Muscle layer of duodenum (tissue), 2 donors: ENCODE data around the gene FAM221A.
"Not testable (repeated sequence)": the region's sequence is repeated elsewhere in the genome, so short reads cannot be mapped to it uniquely, and the experiment has no call there.

Experiments
- H3K27ac ChIP-seq: one replicate; pipeline ENCODE4 v1.7.0; 2013; ENCODE audit warnings: mild to moderate bottlenecking, low read length
- H3K27me3 ChIP-seq: one replicate; pipeline ENCODE4 v1.7.0; 2013; ENCODE audit warnings: low read depth, mild to moderate bottlenecking, control low read depth, low read length
- H3K36me3 ChIP-seq, 2 donors: one replicate each; pipeline ENCODE4 v1.7.0; 2013; ENCODE audit warnings: low read length in 2 of 2, control low read depth in 1 of 2, mild to moderate bottlenecking in 1 of 2; ENCODE audit not compliant: insufficient read depth in 2 of 2, control insufficient read depth in 1 of 2
- H3K4me1 ChIP-seq, 2 donors: one replicate each; pipeline ENCODE4 v1.7.0; 2013; ENCODE audit warnings: low read length in 2 of 2, mild to moderate bottlenecking in 2 of 2, control low read depth in 1 of 2, moderate library complexity in 1 of 2; ENCODE audit not compliant: insufficient read depth in 2 of 2, control insufficient read depth in 1 of 2
- H3K4me3 ChIP-seq, 2 donors: one replicate each; pipeline ENCODE4 v1.7.0; 2013; ENCODE audit warnings: low read length in 2 of 2, low read depth in 1 of 2, mild to moderate bottlenecking in 1 of 2
- H3K9me3 ChIP-seq, 2 donors: one replicate each; pipeline ENCODE4 v1.7.0; 2013; ENCODE audit warnings: low read length in 2 of 2, control low read depth in 1 of 2, mild to moderate bottlenecking in 1 of 2; ENCODE audit not compliant: control insufficient read depth in 1 of 2
- donor health status: healthy.

FAM221A gene

DNA sequence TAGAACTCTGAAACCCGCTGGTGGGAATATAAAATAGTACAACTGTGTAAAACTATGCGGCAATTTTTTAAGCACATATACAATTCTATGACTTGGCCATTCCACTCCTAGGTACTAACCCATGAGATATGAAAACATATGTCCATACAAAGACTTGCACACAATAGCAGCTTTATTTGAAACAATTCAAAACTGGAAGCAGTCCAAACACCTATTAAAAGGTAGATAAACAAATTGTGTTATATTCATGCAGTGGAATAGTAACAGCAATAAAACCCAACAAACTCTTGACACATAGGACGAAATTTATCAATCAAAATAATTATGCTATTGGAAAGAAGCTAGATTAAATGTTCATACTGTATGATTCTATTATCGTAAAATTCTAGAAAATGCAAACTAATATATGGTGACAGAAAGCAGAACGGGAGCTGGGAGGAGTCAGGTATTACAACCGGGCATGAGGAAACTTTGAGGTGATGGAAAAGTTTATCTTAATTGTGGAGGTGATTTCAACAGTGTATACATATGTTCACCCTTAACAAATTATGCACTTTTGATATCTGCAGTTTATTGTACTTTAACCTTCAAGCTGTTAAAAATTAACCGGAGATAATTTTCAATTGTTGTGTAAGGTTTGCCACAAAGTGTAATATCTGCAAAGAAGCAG lies 29.2 kb downstream of the FAM221A start:
- Histone ChIP-seq H3K36me3 (peaks cover 12 to 16% of the 10 kb centered on the region in 2 donors), H3K4me3 (no peak overlapping the region), H3K4me1 (no peaks in the 10 kb centered on the region), H3K27ac (peak overlapping the region; percentile 57), H3K9me3 (peaks cover 10 to 21% of the 10 kb centered on the region in 2 donors), H3K27me3 (no peaks in the 10 kb centered on the region)

DNA sequence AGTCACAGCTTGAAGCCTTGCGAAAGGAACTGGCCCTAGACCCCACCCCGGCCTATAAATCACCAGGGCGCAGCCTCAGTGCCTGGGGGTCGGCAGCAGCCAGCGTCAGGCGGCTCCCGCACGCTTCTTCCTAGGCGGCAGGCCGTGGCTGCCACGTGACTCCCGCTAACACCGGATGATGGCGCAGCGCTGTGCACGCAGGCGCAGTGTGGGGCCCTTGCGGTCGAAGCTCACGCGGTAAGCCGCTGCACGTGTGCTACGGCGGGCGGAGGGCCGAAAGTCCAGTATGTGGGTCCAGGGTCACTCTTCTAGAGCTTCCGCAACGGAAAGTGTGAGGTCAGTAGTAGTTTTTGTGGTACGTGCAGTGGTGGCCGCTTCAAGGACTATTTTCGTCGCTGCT lies 30.0 kb downstream of the FAM221A start, which contains the start of gene STK31:
Gene STK31, plus strand, starts transcription at position 220 of the 400 bp plus-strand sequence. Its CDS starts 67 bp downstream, at position 287.
- Histone ChIP-seq H3K36me3 (peaks cover 6 to 10% of the 10 kb centered on the region in 2 donors), H3K4me1 (no peaks in the 10 kb centered on the region), H3K9me3 (peaks cover 7 to 19% of the 10 kb centered on the region in 2 donors), H3K27me3 (no peaks in the 10 kb centered on the region), H3K4me3 (no peak within 1 kb of the TSS), H3K27ac (peak within 1 kb of the TSS; percentile 57)

DNA sequence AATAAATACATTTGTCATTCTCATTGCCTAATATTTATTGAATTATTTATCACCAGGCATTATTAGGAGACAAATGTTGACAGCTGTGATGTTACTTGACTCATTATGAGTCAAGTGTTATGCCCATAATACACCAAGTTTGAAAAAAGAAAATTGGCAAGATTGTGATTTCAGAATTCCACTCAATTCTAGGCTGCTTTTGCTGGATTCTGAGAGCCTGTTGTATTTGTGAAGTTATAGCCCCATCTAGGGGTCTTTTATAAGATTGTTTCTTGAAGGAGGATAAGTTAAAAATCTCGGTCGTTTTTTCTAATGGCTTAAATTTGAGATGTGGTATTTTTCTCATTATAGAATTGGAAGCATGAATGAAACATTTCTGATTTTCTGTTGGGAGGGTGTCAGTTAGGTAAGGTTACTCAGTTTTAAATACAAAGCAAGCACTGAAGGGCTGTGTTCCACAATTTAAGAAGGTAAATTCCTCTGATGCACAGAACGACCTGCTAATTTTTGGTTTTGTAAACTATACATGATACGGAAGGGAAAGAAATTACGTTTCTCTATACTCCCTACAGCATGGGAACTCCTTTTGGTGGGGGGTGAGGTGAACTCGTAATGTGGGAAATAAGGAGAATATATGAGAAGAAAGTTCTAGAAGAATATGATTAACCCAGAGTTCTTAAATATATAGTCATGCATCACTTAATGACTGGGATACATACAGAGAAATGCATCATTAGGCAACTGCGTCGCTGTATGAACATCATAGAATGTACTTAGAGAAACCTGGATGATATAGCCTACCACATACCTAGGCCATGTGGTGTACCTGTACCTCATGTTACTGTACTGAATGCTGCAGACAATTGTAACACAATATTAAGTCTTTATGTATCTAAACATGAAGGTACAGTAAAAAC lies 32.6 kb downstream of the FAM221A start:
- Histone ChIP-seq H3K4me1 (no peaks in the 10 kb centered on the region), H3K36me3 (no peaks in the 10 kb centered on the region), H3K9me3 (no peaks in the 10 kb centered on the region), H3K27me3 (no peaks in the 10 kb centered on the region), H3K4me3 (no peak overlapping the region), H3K27ac (no peak overlapping the region)

DNA sequence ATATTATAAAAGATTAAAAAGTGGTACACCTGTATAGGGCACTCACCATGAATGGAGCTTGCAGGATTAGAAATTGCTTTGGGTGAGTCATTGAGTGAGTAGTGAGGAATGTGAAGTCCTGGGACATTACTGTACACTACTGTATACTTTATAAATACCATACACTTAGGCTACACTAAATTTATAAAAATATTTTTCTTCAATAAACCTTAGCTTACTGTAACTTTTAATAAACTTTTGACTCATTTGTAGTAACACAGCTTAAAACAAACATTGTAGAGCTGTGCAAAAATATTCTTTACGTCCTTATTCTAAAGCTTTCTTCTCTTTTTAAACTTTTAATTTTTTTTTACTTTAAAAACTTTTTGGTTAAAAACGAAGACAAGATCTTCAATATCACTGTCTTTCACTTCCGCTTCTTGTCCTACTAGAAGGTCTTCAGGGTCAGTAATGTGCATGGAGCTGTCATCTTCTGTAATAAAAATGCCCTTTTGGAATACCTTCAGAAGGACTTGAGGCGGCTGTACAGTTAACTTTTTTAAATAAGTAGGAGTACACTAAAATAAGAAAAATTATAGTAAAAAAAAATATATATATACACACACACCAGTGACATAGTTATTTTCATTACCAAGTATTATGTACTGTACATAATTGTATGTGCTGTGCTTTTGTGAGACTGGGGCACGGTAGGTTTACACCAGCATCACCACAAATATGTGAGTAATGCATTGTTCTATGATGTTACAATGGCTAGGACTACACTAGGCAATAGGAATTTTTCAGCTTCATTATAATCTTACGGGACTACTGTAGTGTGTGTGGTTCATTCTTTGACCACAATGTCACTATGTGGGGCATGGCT lies 33.5 kb downstream of the FAM221A start:
- H3K36me3 ChIP-seq, result no peaks in the 10 kb centered on the region
- no peaks in the 10 kb centered on the region for H3K4me1 ChIP-seq
- no peak overlapping the region for H3K27ac ChIP-seq
- H3K27me3 ChIP-seq, result no peaks in the 10 kb centered on the region
- H3K9me3 ChIP-seq, result no peaks in the 10 kb centered on the region
- H3K4me3 ChIP-seq, result no peak overlapping the region

DNA sequence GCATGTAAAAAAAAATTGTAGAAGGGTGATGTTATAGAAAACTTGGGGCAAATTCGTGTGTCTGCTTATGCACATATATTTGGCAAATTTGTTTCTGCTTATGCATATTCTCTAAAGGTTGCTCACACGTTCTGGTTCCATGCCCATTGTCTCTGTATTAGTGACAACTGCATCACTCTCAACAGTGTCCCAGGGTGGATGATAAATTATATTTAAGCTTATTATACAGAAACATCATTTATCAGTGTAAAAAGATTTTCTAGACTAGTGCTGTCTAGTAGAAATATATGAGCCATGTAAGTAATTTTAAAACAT lies 34.1 kb downstream of the FAM221A start:
- H3K27me3 ChIP-seq, result no peaks in the 10 kb centered on the region
- no peak overlapping the region for H3K27ac ChIP-seq
- no peaks in the 10 kb centered on the region for H3K4me1 ChIP-seq
- no peaks in the 10 kb centered on the region for H3K9me3 ChIP-seq
- no peaks in the 10 kb centered on the region for H3K36me3 ChIP-seq
- no peak overlapping the region for H3K4me3 ChIP-seq

DNA sequence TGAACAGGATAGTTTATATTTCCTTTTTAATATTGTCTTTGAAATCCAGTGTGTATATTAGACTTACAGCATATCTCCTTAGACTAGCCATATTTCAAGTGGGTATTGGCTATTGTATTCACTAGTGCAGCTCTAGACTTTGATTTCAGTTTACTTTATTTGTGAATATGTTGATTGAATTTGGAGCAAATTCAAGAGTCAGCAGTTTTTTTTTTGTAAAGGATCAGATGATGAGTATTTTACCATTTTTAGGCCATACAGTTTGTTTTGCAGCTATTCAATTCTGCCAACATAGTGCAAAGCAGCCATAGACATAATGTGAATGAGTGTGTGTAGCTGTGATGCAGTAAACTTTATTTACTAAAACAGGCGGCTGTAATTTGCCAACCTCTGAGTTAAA lies 34.6 kb downstream of the FAM221A start:
- no peaks in the 10 kb centered on the region for H3K9me3 ChIP-seq
- H3K27ac ChIP-seq, result no peak overlapping the region
- H3K36me3 ChIP-seq, result no peaks in the 10 kb centered on the region
- H3K4me1 ChIP-seq, result no peaks in the 10 kb centered on the region
- no peaks in the 10 kb centered on the region for H3K27me3 ChIP-seq
- no peak overlapping the region for H3K4me3 ChIP-seq

DNA sequence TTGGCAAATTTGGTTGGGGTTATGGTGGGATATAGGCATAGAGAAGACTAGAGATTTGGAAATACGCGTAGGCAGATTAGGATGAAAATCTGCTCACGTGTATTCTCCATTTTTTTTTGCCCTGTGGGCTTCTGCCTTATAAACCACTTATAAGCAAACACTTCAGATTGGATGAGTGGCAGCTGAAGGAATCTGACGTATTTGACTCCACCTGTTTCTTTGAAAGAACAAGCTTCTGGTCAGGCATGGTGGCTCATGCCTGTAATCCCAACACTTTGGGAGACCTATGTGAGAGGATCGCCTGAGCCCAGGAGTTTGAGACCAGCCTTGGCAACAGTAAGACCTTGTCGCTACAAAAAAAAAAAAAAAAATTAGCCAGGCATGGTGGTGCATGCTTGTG lies 35.1 kb downstream of the FAM221A start:
- Histone ChIP-seq H3K9me3 (no peaks in the 10 kb centered on the region), H3K4me1 (no peaks in the 10 kb centered on the region), H3K36me3 (no peaks in the 10 kb centered on the region), H3K4me3 (no peak overlapping the region), H3K27me3 (no peaks in the 10 kb centered on the region), H3K27ac (no peak overlapping the region)

DNA sequence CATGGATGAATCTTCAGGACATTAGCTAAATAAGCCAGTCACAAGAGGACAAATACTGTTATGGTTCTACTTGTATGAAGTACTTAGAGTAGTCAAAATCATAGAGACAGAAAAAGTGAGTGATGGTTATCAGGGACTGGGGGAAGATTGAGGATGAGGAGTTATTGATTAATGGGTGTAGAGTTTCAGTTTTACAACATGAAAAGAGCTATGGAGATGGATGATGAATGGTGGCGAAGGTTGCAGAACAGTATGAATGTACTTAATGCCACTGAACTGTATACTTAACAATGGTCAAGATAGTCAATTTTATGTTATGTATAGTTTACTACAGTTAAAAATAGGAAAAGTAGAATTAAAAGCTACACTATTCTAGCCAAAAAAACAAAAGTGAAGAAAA lies 37.8 kb downstream of the FAM221A start:
- no peaks in the 10 kb centered on the region for H3K4me1 ChIP-seq
- H3K27me3 ChIP-seq, result no peaks in the 10 kb centered on the region
- H3K9me3 ChIP-seq, result no peaks in the 10 kb centered on the region
- no peak overlapping the region for H3K27ac ChIP-seq
- no peaks in the 10 kb centered on the region for H3K36me3 ChIP-seq
- H3K4me3 ChIP-seq, result no peak overlapping the region

DNA sequence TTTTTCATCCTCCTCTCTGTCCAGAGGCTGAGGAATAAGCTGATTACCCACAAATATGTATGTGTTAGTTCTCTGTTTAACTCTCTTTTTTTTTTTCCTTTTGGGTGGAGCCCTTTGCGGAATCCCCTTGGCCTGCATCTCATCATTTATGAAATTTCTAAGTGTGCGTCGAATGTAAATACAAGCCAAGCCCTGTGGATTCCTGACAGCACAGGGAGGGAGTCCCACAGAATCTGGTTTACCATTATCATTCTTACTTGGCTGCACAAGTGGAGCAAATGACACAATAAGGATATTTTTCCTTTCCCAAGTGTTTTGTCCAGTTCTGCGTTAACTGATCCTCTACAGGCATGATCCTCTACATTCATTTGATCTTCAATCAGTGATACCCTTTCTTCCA lies 41.5 kb downstream of the FAM221A start:
- H3K27ac ChIP-seq, result no peak overlapping the region
- H3K4me3 ChIP-seq, result no peak overlapping the region
- H3K4me1 ChIP-seq, result no peaks in the 10 kb centered on the region
- H3K9me3 ChIP-seq, result no peaks in the 10 kb centered on the region
- no peaks in the 10 kb centered on the region for H3K36me3 ChIP-seq
- no peaks in the 10 kb centered on the region for H3K27me3 ChIP-seq

DNA sequence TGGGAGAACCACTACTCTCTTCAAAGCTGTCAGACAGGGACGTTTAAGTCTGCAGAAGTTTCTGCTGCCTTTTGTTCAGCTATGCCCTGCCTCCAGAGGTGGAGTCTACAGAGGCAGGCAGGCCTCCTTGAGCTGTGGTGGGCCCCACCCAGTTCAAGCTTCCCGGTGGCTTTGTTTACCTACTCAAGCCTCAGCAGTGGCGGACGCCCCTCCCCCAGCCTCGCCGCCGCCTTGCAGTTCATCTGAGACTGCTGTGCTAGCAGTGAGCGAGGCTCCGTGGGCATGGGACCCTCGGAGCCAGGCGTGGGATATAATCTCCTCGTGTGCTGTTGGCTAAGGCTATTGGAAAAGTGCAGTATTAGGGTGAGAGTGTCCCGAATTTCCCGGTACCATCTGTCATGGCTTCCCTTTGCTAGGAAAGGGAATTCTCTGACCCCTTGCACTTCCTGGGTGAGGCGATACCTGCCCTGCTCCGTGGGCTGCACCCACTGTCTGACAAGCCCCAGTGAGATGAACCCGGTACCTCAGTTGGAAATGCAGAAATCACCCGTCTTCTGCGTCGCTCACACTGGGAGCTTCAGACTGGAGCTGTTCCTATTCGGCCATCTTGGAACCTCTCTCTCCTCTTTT lies 42.7 kb downstream of the FAM221A start:
- not testable (repeated sequence) for H3K36me3 ChIP-seq, H3K4me3 ChIP-seq, H3K4me1 ChIP-seq, H3K27me3 ChIP-seq, H3K27ac ChIP-seq, H3K9me3 ChIP-seq

DNA sequence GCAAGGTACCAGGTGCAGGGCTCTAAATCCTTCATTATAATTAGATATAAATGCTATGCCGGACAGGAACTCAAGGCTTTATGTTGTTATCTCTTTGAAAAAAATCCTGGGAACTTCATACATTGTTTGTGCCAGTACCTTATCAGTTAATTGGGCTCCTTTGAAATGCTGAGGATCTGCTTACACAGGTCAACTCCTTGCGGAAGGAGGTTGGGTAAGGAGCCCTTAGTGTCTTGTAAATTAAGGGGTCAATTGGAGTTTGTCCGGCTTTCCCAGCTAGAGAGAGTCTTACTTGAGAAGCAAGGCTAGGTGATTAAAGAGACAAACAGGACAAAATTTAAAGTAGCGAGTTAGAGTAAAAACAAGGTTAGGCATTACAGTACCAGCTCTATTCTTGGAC lies 44.1 kb downstream of the FAM221A start:
- H3K9me3 ChIP-seq, H3K27ac ChIP-seq, H3K36me3 ChIP-seq, H3K4me3 ChIP-seq, H3K27me3 ChIP-seq, H3K4me1 ChIP-seq: not testable (repeated sequence)
